CD14-positive monocyte (primary cell): Measurements from ENCODE around the gene SIX6. TPM values are rescaled to one million over a fixed set of nuclear protein-coding genes. Genes with fewer than 3 reads are reported as not detected.
A peak's percentile ranks its signal among the peaks of the same experiment; 100 is the strongest.

ENCODE experiments used
- DNase-seq, 3 donors: peaks; one replicate each; pipeline ENCODE4 v3.0.0-alpha.2; 2011 to 2022
- H2AFZ ChIP-seq: 2 replicates; pipeline ENCODE4 v1.6.0; 2012; ENCODE audit warnings: mild to moderate bottlenecking, low read depth, low read length, inconsistent platforms; ENCODE audit not compliant: insufficient read depth, poor library complexity, severe bottlenecking
- H3K27ac ChIP-seq, 2 donors: 1 replicate in 1 of 2; 2 replicates in 1 of 2; pipeline ENCODE4 v1.5.1; 2012 to 2013; ENCODE audit warnings: low read length in 2 of 2, control low read depth in 1 of 2, inconsistent platforms in 1 of 2, low read depth in 1 of 2, mild to moderate bottlenecking in 1 of 2
- H3K27me3 ChIP-seq, 2 donors: one replicate each; pipeline versions ENCODE4 v1.6.0 to v1.6.1; 2011 to 2013; ENCODE audit warnings: low read length in 2 of 2; ENCODE audit not compliant: control insufficient read depth in 2 of 2, insufficient read depth in 2 of 2
- H3K36me3 ChIP-seq, 2 donors: replicated peaks in 1 of 2; 1 replicate in 1 of 2; 2 replicates in 1 of 2; pipeline versions ENCODE4 v1.5.1 to v1.6.1; 2012 to 2013; ENCODE audit warnings: low read length in 2 of 2, control low read depth in 1 of 2, inconsistent platforms in 1 of 2, mild to moderate bottlenecking in 1 of 2; ENCODE audit not compliant: insufficient read depth in 2 of 2, control insufficient read depth in 1 of 2
- H3K4me1 ChIP-seq, 2 donors: 1 replicate in 1 of 2; 2 replicates in 1 of 2; pipeline versions ENCODE4 v1.5.1 to v1.6.1; 2012 to 2013; ENCODE audit warnings: low read length in 2 of 2, control low read depth in 1 of 2, inconsistent platforms in 1 of 2, mild to moderate bottlenecking in 1 of 2, moderate library complexity in 1 of 2; ENCODE audit not compliant: insufficient read depth in 2 of 2, control insufficient read depth in 1 of 2
- H3K4me2 ChIP-seq: replicated peaks from 2 replicates; pipeline ENCODE3; 2012; ENCODE audit warnings: low read length, moderate library complexity, mild to moderate bottlenecking; ENCODE audit not compliant: poor library complexity, severe bottlenecking; ENCODE audit errors: extremely low read depth
- H3K4me3 ChIP-seq, 3 experiments: fragments of 200-600 bp in 1 of 3; sonication (generic) in 1 of 3; replicated peaks in 1 of 3; 1 replicate in 2 of 3; 2 replicates in 1 of 3; pipeline ENCODE4 v1.5.1; 2011 to 2013; ENCODE audit warnings: low read length in 3 of 3, mild to moderate bottlenecking in 3 of 3, control low read depth in 2 of 3, low read depth in 2 of 3, inconsistent platforms in 1 of 3, moderate library complexity in 1 of 3
- H3K79me2 ChIP-seq: 2 replicates; pipeline ENCODE4 v1.6.0; 2012; ENCODE audit warnings: mild to moderate bottlenecking, control low read depth, inconsistent platforms, low read length, moderate library complexity; ENCODE audit not compliant: insufficient read depth
- H3K9ac ChIP-seq: 2 replicates; pipeline ENCODE4 v1.6.0; 2017; ENCODE audit warnings: low read length, mild to moderate bottlenecking; ENCODE audit not compliant: insufficient read depth, poor library complexity, severe bottlenecking
- H3K9me3 ChIP-seq, 2 donors: replicated peaks in 1 of 2; 1 replicate in 1 of 2; 2 replicates in 1 of 2; pipeline versions ENCODE4 v1.5.1 to v1.6.1; 2012 to 2013; ENCODE audit warnings: low read length in 2 of 2, control low read depth in 1 of 2; ENCODE audit not compliant: control insufficient read depth in 1 of 2, insufficient read depth in 1 of 2
- H4K20me1 ChIP-seq: 2 replicates; pipeline ENCODE4 v1.6.0; 2012; ENCODE audit warnings: mild to moderate bottlenecking, low read length, control low read depth, moderate library complexity; ENCODE audit not compliant: insufficient read depth
- H3K27ac Mint-ChIP-seq, 7 donors: one replicate each; pipeline ENCODE4 v1.8.0; 2020; ENCODE audit warnings: mild to moderate bottlenecking in 7 of 7, mixed read lengths in 7 of 7, moderate library complexity in 6 of 7, inconsistent platforms in 2 of 7
- H3K27me3 Mint-ChIP-seq, 3 donors: one replicate each; pipeline ENCODE4 v1.8.0; 2021 to 2022; ENCODE audit warnings: low read depth in 3 of 3, mild to moderate bottlenecking in 3 of 3, mixed read lengths in 3 of 3, moderate library complexity in 3 of 3, inconsistent platforms in 1 of 3
- H3K36me3 Mint-ChIP-seq, 2 donors: one replicate each; pipeline ENCODE4 v1.8.0; 2020; ENCODE audit warnings: mixed read lengths in 2 of 2, inconsistent platforms in 1 of 2, mild to moderate bottlenecking in 1 of 2
- H3K4me1 Mint-ChIP-seq: one replicate; pipeline ENCODE4 v1.8.0; 2020; ENCODE audit warnings: mild to moderate bottlenecking, mixed read lengths
- H3K4me3 Mint-ChIP-seq, 2 donors: one replicate each; pipeline ENCODE4 v1.8.0; 2020; ENCODE audit warnings: mild to moderate bottlenecking in 2 of 2, mixed read lengths in 2 of 2, moderate library complexity in 1 of 2
- H3K9me3 Mint-ChIP-seq, 7 donors: one replicate each; pipeline ENCODE4 v1.8.0; 2020 to 2022; ENCODE audit warnings: mixed read lengths in 7 of 7, mild to moderate bottlenecking in 6 of 7, moderate library complexity in 6 of 7, inconsistent platforms in 2 of 7
- WGBS: methylation state at CpG from one replicate; pipeline ENCODE4 v1.1.5; 2013; ENCODE audit warnings: missing lambda C conversion rate; ENCODE audit not compliant: insufficient coverage; 5-methylcytosine and 5-hydroxymethylcytosine counted together
- intact Hi-C, 2 donors: fragments of 100-400 bp; cut with micrococcal nuclease; formaldehyde crosslinking; loops; one replicate each; pipeline versions ENCODE4 v1.15.0 to v1.15.1; 2023
- polyA plus RNA-seq, 3 donors: library from polyadenylated mRNA; depleted of rRNA in 1 of 3; unstranded in 2 of 3; stranded (reverse) in 1 of 3; fragments of 300-500 nt in 2 of 3; fragments of >200 nt in 1 of 3; fragmentation: Illumina TruSeq in 2 of 3; gene quantifications; 1 replicate in 2 of 3; 2 replicates in 1 of 3; pipeline ENCODE4 v1.2.3, GENCODE V29; 2012 to 2021
- TF ChIP-seq, protein P1 (sequence below): fragments of 200-600 bp; IDR thresholded peaks from one replicate; pipeline ENCODE4 v1.8.0; 2022; ENCODE audit warnings: antibody characterized with exemption, mild to moderate bottlenecking

SIX6 gene
- polyA plus RNA-seq, 3 donors: not detected

DNA sequence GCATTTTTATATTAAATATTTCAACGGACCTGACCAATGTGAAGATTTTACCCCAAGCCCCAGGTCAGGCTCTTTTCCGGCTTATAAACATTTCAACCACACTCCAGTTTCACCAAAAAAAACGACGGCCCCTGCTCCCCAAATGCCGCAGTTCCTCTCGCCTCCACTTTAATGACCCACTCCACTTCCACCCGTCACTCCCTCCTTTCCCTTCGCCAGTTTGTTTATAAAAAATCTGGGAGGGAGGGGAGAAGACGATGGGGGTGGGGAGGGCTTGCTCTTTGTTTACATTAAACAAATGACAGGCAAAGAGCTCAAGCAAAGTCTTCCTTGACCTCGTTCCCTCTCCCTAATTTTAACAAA is 5.4 kb downstream of the SIX6 start:
- H3K4me1 ChIP-seq: peaks cover 3 to 15% of the 10 kb centered on the region in 2 donors
- intact Hi-C loops: no loop called here
- peaks cover 85 to 94% (median 93%) of the 10 kb centered on the region in 3 donors for H3K27me3 Mint-ChIP-seq
- H3K4me2 ChIP-seq: peak overlapping the region; percentile 51
- peaks cover 0 to 3% of the 10 kb centered on the region in 2 donors for H3K36me3 Mint-ChIP-seq
- peaks cover 22% of the 10 kb centered on the region for H3K4me1 Mint-ChIP-seq
- peak overlapping the region in 1 of 2 donors; percentile 79 for H3K4me3 Mint-ChIP-seq
- TF ChIP-seq, protein P1, sequence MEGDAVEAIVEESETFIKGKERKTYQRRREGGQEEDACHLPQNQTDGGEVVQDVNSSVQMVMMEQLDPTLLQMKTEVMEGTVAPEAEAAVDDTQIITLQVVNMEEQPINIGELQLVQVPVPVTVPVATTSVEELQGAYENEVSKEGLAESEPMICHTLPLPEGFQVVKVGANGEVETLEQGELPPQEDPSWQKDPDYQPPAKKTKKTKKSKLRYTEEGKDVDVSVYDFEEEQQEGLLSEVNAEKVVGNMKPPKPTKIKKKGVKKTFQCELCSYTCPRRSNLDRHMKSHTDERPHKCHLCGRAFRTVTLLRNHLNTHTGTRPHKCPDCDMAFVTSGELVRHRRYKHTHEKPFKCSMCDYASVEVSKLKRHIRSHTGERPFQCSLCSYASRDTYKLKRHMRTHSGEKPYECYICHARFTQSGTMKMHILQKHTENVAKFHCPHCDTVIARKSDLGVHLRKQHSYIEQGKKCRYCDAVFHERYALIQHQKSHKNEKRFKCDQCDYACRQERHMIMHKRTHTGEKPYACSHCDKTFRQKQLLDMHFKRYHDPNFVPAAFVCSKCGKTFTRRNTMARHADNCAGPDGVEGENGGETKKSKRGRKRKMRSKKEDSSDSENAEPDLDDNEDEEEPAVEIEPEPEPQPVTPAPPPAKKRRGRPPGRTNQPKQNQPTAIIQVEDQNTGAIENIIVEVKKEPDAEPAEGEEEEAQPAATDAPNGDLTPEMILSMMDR: no peak
- peaks cover 90 to 96% of the 10 kb centered on the region in 2 donors for H3K27me3 ChIP-seq
- peaks cover 2 to 47% of the 10 kb centered on the region in 2 donors for H3K9me3 ChIP-seq
- H3K9ac ChIP-seq: no peak overlapping the region
- H3K36me3 ChIP-seq: no peaks in the 10 kb centered on the region
- H4K20me1 ChIP-seq: no peaks in the 10 kb centered on the region
- no peak overlapping the region for H2AFZ ChIP-seq
- 25% methylated on average over 2 of the region's 10 CpGs for WGBS
- H3K27ac Mint-ChIP-seq: no peak overlapping the region
- peaks cover 0 to 25% (median 18%) of the 10 kb centered on the region in 7 donors for H3K9me3 Mint-ChIP-seq
- no peak for DNase-seq
- H3K79me2 ChIP-seq: no peaks in the 10 kb centered on the region
- peak overlapping the region in 1 of 3 experiments; percentile 39 for H3K4me3 ChIP-seq
- H3K27ac ChIP-seq: no peak overlapping the region

DNA sequence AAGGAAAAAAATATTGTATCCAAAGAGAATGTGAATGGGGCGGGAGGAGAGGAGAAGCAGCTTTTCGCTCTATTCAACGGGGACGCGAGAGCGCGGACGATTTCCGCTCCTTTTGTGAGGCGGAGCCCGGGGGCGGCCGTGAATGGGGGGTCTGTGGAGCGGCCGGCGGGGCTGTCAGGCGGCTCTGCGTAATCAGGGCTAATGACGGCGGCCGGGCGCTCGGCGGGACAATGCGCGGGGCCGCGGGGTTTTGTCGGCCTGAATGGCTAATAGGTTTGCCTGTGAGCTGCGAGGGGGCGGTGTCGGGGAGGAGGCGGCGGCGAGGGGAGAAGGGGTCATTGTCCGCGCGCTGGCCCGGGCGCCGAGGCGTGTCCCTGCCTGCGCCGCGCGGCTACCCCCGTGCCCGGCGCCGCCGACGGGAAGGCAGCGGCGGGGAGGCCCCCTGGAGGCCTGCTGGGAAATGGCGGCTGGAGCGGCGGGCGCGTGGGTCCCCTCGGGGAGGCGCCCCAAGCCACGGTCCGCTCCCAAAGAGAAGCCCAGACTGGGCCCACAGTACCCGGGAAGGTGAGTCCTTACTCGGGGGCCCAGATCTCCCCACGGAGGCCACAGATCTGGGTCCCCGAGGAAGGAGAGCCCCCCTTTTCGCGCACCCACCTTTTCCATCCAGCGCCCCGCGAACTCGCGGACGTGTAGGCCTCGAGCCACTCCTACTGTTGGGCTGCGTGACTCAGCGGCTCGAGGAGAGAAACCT is 6.0 kb downstream of the SIX6 start:
- Histone ChIP-seq H2AFZ (peak overlapping the region; percentile 13), H3K27ac (no peak overlapping the region), H4K20me1 (no peaks in the 10 kb centered on the region), H3K4me2 (peak overlapping the region; percentile 51), H3K4me3 (peak overlapping the region in 1 of 3 experiments; percentile 39), H3K4me1 (peaks cover 3 to 15% of the 10 kb centered on the region in 2 donors), H3K9ac (no peak overlapping the region), H3K27me3 (peaks cover 88 to 94% of the 10 kb centered on the region in 2 donors), H3K9me3 (peaks cover 0 to 47% of the 10 kb centered on the region in 2 donors), H3K36me3 (no peaks in the 10 kb centered on the region), H3K79me2 (no peaks in the 10 kb centered on the region)
- H3K27ac Mint-ChIP-seq: no peak overlapping the region
- WGBS: 2% methylated on average over 76 of the region's 79 CpGs
- H3K4me1 Mint-ChIP-seq: peaks cover 19% of the 10 kb centered on the region
- peaks cover 82 to 93% (median 92%) of the 10 kb centered on the region in 3 donors for H3K27me3 Mint-ChIP-seq
- no peak for DNase-seq
- intact Hi-C loops: no loop called here
- H3K9me3 Mint-ChIP-seq: peaks cover 0 to 21% (median 13%) of the 10 kb centered on the region in 7 donors
- peaks cover 0 to 3% of the 10 kb centered on the region in 2 donors for H3K36me3 Mint-ChIP-seq
- TF ChIP-seq, protein P1: peak; percentile 37
- H3K4me3 Mint-ChIP-seq: peak overlapping the region in 1 of 2 donors; percentile 79
